NCI-H510A treated with DMSO at 0.1 percent for 48 hours (cell line): ENCODE measurements around the gene MRPS17.
A peak's percentile ranks its signal among the peaks of the same experiment; 100 is the strongest.
"Not testable (repeated sequence)": the region's sequence is repeated elsewhere in the genome, so short reads cannot be mapped to it uniquely, and the experiment has no call there.

ENCODE experiments used
- DNase-seq: peaks from one replicate; lab custom pipeline; 2025; lab: John Stamatoyannopoulos, UW

Gene MRPS17

GRCh38 chr7:55951637-55952351 lies at the start of gene MRPS17:
MRPS17 (plus strand) TSS chr7:55951877; CDS start chr7:55953196, 1,319 bp downstream.
- DNase-seq = peak; percentile 97

DNA sequence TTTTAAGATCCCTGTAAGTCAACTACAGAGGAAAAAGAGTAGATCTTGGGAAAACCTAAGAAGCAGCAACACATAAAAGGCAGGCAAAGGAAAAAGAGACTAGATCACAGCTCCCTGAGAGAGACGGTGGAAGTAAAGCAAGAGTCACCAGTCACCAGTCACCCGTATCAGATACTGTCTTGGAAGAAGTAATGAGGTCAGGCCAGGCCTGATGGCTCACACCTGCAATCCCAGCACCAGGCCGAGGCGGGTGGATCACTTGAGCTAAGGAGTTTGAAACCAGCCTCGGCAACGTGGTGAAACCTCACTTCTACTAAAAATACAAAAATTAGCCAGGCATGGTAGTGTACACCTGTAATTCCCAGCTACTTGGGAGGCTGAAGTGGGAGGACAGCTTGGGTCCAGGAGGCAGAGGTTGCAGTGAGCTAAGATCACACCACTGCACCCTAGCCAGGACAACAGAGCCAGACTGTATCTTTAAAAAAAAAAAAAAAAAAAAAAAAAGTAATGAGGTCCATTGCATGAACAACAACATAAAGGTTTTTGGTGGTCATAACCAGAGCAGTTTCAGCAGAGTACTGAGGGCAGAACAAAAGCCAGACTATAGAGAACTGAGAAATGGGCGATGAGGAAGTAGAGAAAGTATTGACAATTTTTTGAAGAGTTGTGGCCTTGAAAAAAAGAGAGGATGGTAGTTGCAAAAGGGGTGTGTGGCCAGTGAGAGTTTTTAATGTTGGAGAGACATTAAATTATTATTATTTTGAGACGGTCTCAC lies 47.5 kb upstream of the MRPS17 start:
- DNase-seq = no peak

GRCh38 chr7:55912748-55913158 lies 38.9 kb upstream of the MRPS17 start:
- DNase-seq = no peak

- DNase-seq = no peak
These were observed 33.9 kb upstream of the MRPS17 start for GRCh38 chr7:55917771-55918170.

- DNase-seq = no peak
These were observed 23.5 kb upstream of the MRPS17 start for GRCh38 chr7:55928006-55928767.

DNA sequence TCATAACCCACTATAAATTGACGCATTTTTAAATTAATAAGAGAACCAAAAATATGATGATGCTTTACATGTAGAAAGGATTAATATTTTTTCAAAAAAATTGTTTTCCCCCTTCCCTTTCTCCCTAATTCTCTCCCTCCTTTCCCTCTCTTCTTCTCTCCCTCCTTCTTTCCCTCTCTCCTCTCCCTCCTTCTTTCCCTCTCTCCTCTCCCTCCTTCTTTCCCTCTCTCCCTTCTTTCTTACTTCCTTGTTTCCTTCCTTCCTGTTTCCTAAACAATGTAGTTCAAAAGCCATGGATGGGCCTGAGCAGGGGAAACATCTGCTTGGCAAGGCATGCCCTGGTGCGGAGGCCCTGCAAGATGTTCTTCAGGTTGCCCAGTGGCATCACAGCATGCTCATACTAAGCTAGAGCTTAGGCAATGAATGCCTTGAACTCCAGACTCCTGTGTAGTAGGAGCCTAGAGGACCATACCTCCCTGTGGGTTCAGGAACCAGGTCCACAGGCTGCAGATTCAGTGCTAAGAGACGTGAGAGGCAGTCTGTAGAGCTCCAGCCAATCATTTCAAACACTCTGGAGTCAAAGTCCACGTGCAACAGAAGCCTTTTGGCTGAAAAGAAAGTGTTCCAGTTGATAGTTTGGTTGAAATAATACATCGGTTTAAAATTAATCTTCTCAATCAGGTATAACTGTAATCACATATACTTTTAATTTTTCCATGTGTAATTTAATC lies 20.1 kb upstream of the MRPS17 start:
- no peak for DNase-seq

- no peak for DNase-seq
These were observed 12.1 kb upstream of the MRPS17 start for GRCh38 chr7:55939514-55940123.

- no peak for DNase-seq
These were observed 5.1 kb upstream of the MRPS17 start for GRCh38 chr7:55946545-55946944.

DNA sequence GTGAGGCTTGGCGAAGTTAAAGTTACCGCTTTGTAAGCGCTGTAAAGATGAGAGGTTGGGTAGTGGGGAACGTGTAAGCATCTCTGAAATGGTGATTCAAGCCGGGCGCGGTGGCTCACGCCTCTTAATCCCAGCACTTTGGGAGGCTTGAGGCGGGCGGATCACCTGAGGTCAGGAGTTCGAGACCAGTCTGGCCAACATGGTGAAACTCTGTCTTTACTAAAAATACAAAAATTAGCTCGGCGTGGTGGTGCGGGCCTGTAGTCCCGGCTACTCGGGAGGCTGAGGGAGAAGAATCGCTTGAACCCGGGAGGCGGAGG lies 635 bp downstream of the MRPS17 start:
- not testable (repeated sequence) for DNase-seq

- DNase-seq = no peak
These were observed 2.2 kb downstream of the MRPS17 start for GRCh38 chr7:55953707-55954475.

- no peak for DNase-seq
These were observed 5.5 kb downstream of the MRPS17 start for GRCh38 chr7:55957190-55957589.

GRCh38 chr7:55962014-55962413 lies 10.3 kb downstream of the MRPS17 start:
- DNase-seq = no peak

GRCh38 chr7:55963584-55964168 lies 12.0 kb downstream of the MRPS17 start:
- DNase-seq = no peak

DNA sequence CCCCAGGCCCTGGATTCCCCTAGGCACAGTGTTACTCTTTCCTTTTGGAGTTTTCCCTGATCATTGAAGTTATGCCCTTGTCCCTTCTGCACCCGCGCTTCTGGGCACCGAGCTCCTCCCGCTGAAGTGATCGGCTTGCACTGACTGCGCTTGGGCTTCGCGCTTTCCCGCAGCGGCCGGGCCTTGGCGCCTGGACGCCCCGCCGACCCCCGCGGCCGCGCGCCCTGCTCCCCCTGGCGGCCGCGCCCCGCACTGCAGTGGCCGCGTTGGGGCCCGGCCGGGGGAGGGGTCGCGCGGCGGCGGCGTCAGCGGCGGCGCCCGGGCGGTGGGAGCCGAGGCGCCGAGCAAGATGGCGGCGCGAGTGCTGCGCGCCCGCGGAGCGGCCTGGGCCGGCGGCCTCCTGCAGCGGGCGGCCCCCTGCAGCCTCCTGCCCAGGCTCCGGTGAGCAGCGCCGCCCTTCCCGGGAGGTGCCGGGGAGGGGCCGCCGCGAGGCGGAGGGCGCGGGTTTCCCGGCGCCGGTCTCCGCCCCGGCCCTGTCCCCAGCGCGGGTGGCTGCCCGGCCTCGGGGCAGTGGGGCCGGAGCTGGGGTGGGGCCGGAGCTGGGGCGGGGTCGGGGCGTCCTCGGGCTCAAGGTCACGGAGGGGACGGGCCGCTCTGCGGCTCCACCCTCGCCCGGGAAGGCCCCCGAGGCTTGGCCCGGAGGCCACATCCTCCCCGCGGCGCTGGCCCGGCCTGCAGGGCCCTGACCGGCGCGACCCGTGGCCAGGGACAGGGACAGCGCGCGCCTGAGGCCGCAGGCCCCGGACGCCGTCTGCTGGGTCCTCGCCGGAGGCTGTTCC lies 12.8 kb downstream of the MRPS17 start, which contains the start of gene NIPSNAP2:
NIPSNAP2 (plus strand) TSS at position 325 of the 839 bp plus-strand sequence; CDS start at position 350, 25 bp downstream.
- DNase-seq = peak; percentile 89

DNA sequence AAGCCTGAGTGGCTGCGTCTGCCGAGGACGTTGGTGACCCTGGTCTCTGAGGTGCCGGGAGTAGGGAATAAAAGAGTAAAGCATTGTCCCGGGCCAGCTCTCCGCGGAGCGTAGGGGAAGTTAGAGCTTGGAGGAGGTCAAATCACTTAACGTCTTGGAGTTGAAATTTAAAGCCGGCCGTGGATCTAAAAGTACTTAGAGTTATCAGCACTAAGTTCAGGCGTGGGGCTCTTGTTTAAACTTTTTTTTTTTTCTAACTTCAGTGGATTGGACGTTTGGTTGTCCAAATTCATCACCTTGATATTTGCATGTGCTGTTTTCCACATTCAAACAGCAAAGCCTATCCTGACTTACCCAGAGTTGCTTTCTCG lies 13.4 kb downstream of the MRPS17 start:
- peak; percentile 78 for DNase-seq

DNA sequence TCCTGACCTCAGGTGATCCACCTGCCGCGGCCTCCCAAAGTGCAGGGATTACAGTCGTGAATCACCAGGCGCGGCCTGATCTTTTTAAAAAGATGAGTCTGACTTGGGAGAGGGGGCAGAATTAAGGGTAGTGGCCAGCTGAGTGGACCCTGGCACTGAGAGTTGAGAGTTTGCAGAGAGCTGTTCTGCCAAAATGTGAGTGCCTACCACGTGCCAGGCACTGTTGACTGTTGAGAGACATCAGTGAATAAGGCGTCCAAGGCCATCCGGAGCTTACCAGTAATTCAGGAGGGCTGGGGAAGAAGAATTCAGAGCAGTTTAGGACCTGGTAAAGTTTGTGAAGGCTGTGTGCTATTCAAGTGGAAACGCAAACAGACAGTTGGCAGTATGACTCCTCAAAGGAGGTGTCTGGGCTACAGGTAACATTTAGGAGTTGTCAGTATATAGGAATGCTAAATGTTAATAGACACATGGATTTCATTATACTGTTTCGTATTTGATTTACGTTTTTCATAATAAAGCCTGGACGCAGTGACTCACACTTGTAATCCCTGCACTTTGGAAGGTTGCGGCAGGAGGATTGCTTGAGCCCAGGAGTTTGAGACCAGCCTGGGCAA lies 14.2 kb downstream of the MRPS17 start:
- peak; percentile 22 for DNase-seq

- DNase-seq = no peak
These were observed 15.2 kb downstream of the MRPS17 start for GRCh38 chr7:55966851-55967250.

DNA sequence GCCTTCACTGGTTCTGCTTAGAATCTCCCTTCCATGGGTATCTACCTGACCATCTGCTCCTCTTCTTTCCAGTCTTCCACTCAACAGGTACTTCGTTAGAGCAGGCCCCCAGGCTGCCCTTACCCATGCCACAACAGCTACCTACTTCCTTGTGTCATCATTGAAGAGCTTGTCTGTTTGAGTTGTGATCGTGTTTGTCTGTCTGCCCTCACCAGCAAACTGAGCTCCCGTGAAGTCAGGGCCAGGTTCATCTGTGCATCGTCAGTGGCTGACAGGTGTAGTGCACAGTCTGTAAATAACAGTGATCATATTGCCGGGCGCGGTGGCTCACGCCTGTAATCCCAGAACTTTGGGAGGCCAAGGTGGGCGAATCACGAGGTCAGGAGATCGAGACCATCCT lies 17.7 kb downstream of the MRPS17 start:
- peak; percentile 89 for DNase-seq

DNA sequence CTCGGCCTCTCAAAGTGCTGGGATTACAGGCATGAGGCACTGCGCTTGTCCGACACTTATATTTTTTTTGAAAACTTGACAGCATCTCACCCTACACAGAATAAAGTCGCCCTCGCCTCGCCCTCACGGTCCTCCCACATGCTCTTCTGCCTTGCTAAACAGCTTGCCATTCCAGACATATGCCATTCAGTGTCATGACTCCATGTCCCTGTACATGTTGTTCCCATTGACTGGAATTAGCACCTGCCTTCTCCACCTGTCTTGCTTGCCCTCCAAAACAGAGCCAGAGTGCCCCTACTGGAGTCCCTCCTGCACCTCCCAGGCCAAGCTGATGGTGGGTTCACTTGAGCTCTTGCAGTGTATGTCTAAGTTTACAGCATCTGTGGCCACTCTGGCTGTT lies 18.9 kb downstream of the MRPS17 start:
- peak; percentile 64 for DNase-seq
